HG03442 (cell line): ENCODE results near the gene PCTP.

Experiments
- ATAC-seq: cut with Tn5 transposase; IDR thresholded peaks from one replicate; pipeline ENCODE4 v1.9.1; 2021; ENCODE audit warnings: mild to moderate bottlenecking, moderate library complexity; ENCODE audit not compliant: unreplicated experiment

PCTP gene

DNA sequence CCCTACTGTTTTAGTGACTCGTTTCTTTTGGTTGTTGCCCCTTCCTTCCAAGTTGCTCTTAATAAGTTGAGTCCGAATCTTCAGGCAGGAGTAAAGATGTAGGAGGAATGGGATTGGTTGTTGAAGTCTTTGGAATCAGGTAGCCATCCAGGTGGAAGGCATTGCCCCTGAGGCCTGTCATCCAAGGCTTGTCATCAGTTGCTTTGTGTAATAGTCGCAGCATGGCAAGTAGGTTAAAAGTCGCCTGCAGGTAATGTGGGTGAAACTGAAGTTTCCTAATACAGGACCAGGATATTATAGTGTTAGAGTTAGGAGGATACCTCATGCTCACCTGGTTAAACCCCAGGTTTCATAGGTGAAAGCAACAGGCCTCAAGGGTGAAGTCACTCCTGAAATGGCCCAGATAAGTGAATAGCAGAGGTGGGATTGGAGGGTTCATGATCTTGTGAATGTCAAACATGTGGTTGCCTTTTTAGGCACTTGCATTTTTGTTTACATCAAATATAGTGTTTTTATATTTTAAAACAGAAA is 934 bp downstream of the PCTP start:
- ATAC-seq, result no peak

DNA sequence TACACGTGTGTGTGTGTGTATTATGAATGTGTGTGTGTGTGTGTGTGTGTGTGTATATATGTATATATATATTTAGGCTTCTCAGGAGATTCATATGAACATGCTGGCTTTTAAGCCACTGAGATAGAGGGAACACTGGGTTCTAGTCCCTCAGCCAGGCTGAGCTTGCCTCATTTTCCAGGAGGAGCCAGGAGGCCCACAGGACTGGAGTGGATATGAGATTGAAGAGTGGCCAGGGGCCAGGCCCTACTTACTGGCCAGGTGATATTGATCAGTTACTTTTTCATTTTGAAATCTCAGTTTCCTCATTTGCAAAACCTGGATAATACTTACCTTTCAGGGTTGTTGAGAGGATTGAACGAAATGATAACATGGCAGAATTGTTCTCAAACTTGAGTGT is 5.8 kb downstream of the PCTP start:
- ATAC-seq, result no peak

DNA sequence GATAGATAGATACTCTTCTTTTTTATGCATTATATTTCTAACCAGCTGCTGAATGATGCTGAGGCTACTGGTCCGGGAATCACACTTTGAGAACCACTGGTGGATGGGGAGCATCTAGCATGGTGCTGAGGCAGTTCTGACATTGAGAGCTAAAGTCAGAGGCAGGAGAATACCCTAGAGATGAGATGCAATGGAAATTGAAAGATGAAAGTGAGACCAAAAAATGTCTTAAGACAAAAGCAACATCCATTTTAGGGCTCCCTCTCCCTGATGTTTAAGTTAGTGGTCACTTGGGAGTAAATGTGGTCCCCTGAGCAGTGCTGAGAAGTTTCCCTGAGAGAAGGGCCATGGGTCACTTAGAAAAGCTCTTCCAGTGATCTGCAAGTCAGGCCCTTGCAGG is 6.8 kb downstream of the PCTP start:
- no peak for ATAC-seq

DNA sequence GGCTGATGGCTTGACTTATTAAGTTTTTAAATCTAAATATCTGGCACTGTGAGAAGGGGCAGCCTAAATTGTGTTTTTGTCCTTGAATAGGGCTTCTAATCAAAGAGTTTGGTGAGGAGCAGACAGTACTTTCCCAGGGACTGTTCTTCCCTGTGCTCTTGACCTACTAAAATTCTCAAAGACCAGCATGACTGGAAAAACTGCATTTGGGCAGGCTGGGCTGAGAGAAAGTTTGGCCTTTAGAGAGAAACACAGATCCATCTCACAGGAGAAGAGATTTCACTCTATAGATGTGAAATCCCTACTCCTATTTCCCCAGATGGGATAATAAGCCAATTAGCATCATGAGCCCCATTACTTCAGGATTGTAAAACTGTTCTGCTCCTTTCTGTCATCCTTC is 7.3 kb downstream of the PCTP start:
- ATAC-seq, result no peak

DNA sequence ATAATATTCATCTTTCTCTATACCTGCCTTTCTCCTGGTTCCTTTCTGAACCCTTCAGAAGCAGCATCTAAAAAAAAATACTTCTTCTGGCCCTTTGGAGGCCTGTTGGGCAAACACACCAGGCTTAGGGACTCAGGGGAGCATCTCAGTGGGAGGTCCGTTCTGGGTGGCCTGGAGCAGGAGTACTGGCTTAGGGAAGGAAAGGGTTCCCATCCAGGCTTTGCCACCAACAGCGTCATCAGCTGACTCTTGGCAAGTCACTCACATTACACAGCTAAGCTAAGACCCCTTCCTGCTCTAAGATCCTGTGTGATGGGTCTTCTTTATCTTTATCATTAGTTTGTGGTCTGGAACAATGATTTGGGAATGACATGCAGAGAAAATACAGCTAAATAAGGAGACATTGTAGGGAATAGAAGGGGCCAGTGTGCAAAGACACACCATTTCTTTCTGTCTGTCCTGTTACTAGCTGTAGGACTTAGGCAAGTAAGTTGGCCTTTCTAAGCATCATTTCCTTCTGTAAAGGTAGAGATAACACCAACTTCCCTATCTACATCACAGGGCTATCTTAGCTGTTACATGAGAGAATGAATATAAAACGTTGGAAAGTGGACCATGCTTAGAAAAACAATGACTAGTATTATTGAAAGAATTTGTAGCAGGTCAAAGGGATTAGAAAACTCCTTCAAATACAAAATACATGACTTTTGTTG is 9.9 kb downstream of the PCTP start:
- ATAC-seq, result no peak

DNA sequence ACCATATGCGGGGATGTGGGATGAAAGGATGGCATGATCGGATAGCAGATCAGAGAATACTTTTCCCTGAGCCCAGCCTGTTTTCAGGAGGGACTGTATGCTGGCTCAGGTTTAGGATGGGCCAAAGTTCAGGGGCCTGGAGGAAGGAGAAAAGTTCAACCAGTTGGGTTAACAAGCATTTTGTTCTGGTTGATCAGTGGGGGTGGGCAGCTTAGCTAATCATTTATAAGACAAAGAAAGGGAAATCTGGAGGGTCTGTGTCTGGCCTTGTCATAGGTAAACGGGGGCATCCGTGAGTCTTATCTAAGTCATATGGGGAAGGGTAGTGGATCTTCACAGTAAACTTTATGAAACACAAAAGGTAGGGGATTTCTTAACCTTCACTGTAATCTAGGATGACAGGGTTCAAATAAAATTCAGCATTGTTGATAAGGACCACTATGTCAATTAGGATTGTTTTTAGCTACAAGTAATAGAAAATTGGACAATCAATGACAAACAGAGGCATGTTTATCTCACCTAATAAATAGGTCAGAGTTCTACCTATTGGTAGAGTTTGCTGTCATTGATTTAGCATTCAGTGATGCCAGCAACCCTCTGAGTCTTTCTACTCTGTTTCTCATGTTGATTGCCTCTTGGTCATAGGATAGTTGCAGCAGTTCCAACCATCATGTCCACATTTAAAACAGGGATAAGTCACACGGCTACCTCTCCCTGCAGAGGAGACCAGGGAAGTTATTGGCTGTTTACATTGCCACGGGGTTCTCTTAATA is 11.4 kb downstream of the PCTP start:
- no peak for ATAC-seq

DNA sequence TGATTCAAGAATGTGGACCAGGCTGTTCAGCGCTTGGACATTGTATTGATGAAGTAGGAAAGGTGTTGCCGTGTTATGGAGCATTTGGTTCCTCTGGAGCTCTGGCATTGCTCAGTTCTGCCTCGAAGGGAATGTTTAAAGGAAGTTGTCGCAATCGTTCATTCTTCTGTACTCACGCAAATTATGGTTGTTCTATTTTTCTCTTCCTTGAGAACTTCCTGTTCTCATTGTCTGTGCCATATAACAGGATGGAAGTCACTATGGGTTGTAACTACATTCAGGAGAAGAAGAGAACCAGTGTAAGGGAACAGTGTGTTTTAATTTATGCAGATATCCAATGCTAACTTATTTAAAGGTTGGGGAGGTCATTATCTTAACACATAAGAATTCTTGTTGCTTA is 13.0 kb downstream of the PCTP start:
- no peak for ATAC-seq

DNA sequence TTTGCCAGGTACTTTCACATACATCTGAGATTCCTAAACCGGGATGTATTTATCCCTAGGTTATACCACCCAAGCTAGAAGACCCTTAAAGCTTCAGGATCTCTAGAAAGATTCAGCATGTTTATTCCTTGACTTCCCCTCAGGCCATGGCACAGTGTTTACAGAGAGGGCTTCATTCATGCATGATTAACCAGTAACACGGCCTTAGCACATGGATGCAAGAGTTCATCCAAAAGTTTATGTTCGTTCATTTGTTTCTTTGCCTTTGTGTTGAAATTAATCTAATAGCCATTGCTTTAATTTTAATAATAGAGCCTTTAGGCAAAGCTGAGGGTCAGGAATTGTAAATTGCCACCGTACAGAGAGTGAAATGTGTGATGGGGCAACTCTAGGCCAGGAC is 13.8 kb downstream of the PCTP start:
- ATAC-seq, result no peak

DNA sequence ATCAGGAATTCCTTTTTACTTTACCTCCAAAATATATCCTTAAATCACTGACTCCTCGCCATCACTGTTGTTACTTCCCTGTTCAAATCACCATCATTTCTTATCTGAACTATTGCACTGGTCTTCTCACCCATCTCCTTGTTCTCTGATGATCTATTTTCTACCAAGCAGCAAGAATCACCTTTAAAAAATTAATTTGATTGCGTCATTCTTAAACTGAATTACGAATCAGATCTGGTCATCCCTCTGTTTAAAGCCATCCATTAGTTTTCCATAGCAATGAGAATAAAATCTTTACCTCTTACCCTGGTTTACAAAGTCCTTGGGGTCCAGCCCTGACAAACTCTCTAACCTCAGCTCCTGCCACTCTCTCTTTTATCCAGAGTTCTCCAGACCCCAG is 14.6 kb downstream of the PCTP start:
- no peak for ATAC-seq

DNA sequence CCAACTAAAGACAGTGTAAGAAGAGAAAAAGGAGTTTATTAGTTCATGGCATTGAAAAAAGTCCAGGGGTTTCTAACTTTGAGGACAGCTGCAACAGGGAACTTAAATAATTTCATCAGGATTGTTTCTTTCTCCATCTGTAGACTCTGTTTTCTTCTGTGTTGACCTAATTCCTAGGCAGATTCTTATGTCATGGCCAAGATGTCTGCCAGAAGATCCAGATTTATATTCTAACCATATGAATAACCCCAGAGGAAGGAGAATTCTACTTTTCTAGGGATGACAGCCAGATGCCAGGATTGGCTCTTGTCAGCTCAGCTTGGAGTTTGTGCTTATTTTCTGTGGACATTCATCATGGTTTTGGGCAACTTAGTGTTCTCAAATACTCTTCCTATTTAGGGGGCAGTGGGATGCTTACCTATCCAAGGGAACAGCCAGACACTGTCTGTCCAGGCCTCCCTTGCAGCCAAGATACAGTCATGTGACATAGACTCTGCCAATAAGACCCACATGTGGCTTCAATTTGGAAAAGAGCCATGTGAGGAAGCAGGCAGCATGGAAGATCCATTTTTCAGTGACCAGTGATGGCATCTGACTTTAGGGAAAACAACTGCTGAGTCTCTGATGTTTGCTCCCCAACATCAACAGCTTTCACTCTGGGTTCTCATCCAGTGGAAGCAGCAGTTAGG is 18.2 kb downstream of the PCTP start:
- ATAC-seq, result no peak

DNA sequence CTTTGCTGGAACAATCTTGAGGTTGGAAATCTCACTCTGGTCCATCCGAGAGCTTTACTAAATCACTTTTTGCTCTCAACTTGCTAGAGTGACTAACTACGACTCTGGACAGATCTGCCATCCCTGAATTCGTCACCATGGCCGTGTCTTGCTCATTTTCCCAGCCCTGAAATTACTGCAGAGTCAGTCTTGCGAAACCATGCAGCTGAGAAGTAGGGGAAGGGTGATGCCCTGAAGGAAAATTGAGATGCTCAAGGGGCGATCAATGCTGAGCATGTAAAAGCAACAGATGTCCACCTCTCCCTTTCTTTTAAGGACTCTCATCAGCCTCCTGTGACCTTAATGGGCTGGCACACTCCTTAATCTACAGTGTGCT is 18.8 kb downstream of the PCTP start:
- no peak for ATAC-seq

DNA sequence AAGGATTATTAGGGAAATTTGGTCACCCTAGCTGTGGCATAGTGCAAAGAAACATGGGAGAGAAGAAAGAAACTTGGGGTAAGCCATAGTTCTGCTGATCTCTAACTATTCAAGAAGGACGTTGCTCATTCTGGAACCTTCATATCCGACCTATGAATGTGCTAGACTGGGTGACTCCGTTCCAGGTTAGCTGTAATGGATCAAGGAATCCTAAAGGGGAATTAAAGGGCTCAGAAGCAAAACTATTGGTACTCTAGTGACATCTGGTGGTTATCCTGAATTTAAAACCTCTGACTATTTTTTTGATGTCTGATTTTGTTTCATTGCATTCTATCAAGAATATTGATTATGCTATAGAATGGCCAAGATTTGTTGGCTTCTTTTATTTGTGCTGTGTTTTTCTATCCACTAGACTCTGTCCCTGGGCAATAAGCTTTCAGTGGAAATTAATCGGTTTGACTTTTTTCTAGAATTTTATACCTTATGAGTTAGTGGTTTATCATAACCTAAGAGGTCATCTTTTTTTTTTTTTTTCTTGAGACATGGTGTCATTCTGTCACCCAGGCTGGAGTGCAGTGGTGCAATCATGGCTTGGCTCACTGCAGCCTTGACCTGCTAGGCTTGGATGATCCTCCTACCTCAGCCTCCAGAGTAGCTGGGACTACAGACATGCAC is 19.5 kb downstream of the PCTP start:
- ATAC-seq, result no peak

DNA sequence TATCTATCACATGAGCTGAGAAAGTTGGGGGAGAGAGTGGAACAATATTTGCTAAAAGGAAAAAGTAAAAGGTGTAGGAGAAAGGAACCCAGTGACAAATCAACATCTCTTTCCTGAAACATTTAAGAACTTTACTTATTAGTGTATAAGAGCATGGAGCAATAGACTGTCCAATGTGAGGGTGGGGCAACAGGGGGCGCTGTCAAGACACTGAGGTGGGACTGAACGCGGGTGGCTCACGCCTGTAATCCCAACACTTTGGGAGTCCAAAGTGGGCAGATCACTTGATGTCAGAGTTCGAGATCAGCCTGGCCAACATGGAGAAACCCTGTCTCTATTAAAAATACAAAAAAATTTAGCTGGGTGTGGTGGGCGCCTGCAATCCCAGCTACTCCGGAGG is 21.2 kb downstream of the PCTP start:
- ATAC-seq, result no peak

DNA sequence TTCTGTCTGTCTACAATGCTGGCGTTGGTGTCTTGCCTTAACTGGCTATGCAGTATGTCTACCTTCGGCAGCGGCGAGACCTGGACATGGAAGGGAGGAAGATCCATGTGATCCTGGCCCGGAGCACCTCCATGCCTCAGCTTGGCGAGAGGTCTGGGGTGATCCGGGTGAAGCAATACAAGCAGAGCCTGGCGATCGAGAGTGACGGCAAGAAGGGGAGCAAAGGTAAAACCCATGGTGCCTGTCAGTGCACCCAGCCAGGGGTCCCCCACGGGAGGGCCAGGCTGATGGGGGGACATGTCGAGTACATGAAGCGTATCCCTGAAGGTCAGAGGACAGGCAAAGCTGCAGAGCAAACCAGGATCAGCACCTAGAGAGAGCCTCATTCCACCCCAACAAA is 22.8 kb downstream of the PCTP start:
- ATAC-seq, result no peak

DNA sequence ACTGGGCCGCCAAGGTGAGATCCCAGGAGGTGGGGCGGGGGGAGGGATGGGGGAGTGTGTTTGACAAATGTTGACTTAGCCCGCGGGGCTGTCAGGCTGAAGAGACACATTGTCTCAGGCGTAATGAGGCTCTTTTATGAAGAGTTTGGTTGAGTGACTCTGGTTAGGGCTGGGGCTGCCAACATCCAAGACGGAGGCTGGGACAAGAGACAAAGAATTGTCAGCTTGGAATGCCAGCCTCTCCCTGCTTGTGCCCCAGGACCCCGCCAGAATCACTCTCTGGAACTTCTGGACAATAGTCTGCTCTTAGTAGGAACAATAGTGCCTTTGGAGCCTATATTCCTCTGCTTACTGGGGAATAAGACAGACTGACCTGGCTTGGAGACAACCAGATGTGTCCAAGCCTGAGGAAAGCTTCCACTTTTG is 24.0 kb downstream of the PCTP start:
- ATAC-seq, result no peak

DNA sequence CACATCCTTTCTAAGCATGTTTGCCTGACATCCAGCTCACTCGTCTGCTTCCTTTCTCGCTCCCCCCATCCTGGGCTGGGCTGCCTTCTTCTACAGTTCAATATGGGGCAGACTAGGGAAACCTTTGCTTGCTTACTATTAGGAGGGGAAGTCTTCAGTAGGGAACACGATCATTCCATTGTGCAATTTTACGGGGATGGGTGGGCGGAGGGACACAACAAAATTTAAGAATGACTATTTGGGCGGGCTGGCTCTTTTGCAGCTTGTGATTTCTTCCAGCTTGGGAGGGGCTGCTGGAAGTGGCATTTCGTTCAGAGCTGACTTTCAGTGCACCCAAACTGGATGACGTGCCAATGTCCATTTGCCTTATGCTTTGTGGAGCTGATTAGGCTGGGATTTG is 25.4 kb downstream of the PCTP start:
- ATAC-seq, result no peak

DNA sequence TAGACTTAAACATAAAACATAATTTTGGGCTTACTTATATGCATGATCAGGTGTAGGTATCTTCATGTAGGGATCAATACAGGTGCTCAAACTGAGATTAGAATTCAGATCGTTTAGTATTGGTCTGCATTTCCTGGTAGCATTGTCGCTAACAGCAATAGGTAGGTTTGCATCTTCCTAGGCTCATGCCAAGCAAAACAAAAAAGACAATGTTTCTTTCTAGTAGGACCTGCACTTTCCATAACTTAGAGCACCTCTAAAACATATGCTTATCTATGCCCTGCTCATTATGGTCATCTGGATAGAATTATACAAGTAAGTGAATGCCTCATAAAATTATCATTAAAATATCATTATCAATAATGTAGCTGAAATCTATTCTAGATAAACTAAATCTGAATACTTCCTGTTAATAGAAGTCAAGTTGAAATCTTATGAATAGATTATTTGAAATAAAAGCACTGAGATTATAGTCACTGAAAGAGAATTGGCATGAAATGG is 26.7 kb downstream of the PCTP start:
- ATAC-seq, result no peak

DNA sequence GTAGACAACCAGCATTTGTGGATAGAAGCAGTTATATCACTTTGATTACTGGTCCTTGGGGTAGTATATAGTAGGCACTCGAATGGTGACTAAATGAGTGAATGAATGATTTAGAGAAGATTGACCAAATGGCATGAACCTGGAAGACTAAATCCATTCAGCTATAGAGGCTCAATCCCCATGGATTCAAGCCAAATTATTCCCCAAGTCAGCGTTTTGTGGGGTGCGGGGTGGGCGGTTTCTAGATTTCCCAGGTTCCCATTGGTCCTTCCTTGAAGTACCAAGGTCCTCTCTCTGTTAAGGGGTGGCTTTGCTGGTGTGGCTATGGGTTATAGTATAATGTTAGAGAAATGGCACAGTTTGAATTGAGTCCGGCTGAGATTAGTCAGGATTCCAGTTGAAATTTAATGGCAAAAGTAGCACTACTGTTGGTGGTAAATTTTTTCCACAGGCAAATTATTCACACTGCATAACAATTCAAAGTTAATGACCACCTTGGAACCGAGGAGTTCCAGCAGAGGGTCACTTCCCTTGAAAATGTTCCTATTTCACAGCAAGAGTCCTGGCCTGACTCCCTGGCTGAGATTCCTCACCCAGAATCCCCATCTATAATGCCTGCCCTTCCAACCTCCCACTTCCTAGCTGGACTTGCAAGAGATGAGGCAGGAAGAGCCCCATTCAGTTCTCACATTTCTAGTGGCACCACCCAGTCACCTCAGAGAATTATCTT is 27.7 kb downstream of the PCTP start:
- ATAC-seq, result no peak

DNA sequence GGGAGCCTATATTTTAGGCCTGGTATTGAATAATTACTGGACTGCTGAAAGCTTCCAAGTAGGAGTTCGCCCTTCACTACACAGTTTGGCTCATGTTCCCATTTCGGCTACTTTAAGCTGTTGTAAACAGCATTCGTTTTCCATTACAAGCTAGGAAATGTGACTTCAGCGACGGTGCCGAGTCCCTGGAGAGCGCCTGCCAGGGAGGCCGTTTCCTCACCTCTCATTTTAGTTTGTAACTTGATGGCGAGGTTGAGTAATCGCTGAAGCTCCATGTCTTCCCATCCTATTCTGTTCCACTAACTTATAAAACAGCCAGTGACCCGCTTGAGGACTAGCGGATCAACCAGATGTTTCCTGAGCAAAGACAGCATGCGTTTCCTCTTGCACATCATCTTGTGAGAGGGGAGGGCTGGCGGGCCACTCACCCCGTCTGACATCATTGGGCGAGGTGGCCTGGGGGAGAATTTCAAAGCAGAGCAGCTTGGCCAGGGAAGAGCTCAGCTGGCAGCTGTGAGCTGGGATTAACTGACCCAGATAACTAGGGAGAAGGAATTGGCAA is 32.9 kb downstream of the PCTP start:
- ATAC-seq, result no peak

DNA sequence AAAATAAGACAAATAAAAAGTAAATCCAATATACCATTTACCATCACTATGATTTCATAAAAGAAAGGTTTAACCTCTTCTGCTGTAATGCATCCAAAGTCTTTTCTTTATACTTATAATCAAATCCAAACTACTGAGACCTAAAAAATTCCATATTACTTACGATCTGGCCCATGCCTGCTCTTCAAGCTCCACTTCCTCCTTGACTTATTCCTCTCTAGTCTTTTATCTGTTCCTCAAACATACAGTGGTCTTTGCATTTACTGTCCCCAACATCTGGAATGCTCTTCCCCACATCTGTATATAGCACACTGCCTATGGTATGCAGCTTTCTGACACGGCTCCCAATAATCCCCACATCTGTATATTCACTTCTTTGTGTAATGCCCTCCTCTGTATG is 33.8 kb downstream of the PCTP start:
- no peak for ATAC-seq
